ENCODE results near the gene PMM2. TPM values are rescaled to one million over a fixed set of nuclear protein-coding genes. Genes with fewer than 3 reads are reported as not detected.

Gene PMM2
- total RNA-seq, 2 donors from 2014 or later, result 22.9 to 59.3 TPM

DNA sequence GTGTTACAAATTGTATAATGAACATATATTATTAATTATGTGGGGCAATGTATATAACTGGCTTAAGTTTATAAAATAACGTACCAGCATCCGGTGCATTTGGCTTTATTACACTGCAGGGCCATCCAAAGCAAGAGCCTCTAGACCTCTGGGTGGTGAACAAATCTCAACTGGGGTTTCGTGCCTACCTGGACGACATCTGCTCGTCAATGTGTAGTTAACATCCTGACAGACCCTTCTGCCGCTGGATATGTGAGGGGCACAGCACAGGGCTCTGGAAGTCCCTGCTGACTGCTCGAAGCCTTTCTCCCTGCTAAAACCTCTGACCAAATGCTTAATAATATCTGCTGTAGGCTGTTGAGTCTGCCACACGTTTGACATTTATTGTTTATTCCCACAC is 2.5 kb upstream of the PMM2 start:
- ATAC-seq (ENCODE audit: insufficient number of reproducible peaks, low FRiP score, low read depth), result no peak
- TF ChIP-seq, protein P1, sequence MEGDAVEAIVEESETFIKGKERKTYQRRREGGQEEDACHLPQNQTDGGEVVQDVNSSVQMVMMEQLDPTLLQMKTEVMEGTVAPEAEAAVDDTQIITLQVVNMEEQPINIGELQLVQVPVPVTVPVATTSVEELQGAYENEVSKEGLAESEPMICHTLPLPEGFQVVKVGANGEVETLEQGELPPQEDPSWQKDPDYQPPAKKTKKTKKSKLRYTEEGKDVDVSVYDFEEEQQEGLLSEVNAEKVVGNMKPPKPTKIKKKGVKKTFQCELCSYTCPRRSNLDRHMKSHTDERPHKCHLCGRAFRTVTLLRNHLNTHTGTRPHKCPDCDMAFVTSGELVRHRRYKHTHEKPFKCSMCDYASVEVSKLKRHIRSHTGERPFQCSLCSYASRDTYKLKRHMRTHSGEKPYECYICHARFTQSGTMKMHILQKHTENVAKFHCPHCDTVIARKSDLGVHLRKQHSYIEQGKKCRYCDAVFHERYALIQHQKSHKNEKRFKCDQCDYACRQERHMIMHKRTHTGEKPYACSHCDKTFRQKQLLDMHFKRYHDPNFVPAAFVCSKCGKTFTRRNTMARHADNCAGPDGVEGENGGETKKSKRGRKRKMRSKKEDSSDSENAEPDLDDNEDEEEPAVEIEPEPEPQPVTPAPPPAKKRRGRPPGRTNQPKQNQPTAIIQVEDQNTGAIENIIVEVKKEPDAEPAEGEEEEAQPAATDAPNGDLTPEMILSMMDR (IDR thresholded peaks at IDR 0.05), result no peak

DNA sequence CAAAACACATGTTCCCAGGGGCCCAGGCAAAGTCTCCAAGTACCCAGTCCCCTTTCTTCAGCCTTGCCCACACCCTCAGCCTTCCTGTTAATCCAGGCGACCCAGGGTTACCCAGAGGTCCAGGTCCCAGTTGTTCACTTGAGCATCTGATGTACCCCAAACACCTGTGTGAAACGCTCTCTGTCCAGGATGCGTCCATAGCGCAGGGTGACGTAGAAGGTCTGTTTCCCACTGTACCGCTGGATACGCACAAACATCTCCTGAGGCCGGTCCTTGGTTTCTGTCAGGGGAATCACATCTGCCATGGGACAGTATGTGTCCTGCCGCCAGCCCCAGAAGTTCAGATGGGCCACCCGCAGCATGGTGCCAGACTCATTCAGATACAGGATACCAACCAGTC is 1.8 kb upstream of the PMM2 start:
- no peak for DNase-seq (ENCODE audit: low spot score)
- Histone ChIP-seq H3K4me3 (no peak overlapping the region), H3K27ac (no peak overlapping the region), H3K36me3 (no peaks in the 10 kb centered on the region), H3K9me3 (no peaks in the 10 kb centered on the region), H3K27me3 (replicated peaks; ENCODE audit: insufficient read depth) (no peaks in the 10 kb centered on the region), H3K4me1 (ENCODE audit: control insufficient read depth in 1 of 2, low read depth in 2 of 2) (peaks cover 20 to 36% of the 10 kb centered on the region in 2 donors)
- TF ChIP-seq, protein P1 (IDR thresholded peaks at IDR 0.05), result no peak
- no peak for ATAC-seq (ENCODE audit: insufficient number of reproducible peaks, low FRiP score, low read depth)

More for the DNA sequence above, 2.5 kb upstream of the PMM2 start:
- Histone ChIP-seq H3K4me1 (ENCODE audit: control insufficient read depth in 1 of 2, low read depth in 2 of 2) (peaks cover 20 to 30% of the 10 kb centered on the region in 2 donors), H3K9me3 (no peaks in the 10 kb centered on the region), H3K27me3 (replicated peaks; ENCODE audit: insufficient read depth) (no peaks in the 10 kb centered on the region), H3K4me3 (no peak overlapping the region), H3K36me3 (no peaks in the 10 kb centered on the region), H3K27ac (no peak overlapping the region)
- no peak for DNase-seq (ENCODE audit: low spot score)

DNA sequence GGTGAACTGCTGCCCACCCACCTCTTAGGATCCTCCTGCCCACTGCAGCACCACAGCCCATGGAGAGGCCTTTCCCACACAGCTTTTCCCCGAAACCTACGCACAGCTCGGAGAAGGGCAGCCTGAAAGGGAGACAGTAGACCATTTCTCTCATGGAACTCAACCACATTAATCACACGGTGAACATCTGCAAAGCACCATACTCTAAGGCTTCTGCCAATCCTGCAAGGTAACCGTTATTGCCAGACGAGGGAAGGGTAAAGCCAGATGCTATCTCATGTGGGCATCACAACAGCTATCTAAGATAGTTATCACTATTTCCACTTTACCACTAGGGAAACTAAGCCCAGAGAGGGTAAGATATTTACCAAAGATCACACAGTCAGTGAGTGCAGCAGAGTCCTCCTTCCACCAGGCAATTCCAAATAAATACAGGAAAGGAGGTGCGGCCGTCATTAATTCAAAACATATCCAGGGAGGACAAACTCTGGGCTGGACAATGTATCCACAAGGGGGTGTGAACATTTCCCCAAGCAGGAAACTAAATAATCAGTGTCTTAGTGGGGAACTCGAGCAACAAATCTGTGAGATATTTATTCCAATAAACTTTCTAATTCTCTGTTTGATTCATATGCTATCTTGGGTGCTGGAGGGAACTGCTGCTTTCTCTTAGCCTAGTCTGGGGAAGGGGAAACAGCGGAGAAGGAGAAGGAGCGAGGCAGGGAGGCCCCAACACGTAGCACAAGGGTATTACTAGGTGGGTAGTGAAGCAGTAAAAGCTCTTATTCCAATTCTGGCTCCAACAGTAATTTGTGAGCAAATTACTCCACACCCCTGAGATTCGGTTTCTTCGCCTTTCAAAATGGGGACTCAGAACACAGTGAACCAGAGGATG is 923 bp upstream of the PMM2 start:
- DNase-seq (ENCODE audit: low spot score), result no peak
- Histone ChIP-seq H3K9me3 (no peaks in the 10 kb centered on the region), H3K27me3 (replicated peaks; ENCODE audit: insufficient read depth) (no peaks in the 10 kb centered on the region), H3K4me1 (ENCODE audit: control insufficient read depth in 1 of 2, low read depth in 2 of 2) (peaks cover 20 to 41% of the 10 kb centered on the region in 2 donors), H3K36me3 (peaks cover 1% of the 10 kb centered on the region), H3K4me3 (peak overlapping the region; percentile 95), H3K27ac (peak overlapping the region; percentile 46 to 69)
- no peak for ATAC-seq (ENCODE audit: insufficient number of reproducible peaks, low FRiP score, low read depth)
- TF ChIP-seq, protein P1 (IDR thresholded peaks at IDR 0.05), result no peak

DNA sequence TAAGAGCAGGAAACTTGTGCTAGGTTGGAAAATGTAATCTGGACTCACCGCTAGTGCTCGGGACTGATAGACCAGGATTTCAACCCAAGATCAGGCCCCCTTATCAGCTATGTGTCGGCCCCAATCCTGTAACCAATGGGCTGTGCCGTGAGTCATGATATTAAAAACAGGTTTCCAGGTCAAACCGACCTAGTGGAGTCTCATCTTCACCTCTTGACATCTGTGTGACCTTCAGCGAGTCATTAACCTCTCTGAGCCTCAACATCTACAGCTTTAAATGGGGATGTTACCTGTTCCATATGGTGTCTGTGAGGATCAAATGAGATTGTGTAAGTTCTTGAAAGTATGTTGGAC is 512 bp downstream of the PMM2 start:
- TF ChIP-seq, protein P1 (IDR thresholded peaks at IDR 0.05), result no peak
- Histone ChIP-seq H3K4me1 (ENCODE audit: control insufficient read depth in 1 of 2, low read depth in 2 of 2) (peaks cover 20 to 41% of the 10 kb centered on the region in 2 donors), H3K9me3 (no peaks in the 10 kb centered on the region), H3K4me3 (peak overlapping the region; percentile 95), H3K36me3 (peaks cover 12% of the 10 kb centered on the region), H3K27me3 (replicated peaks; ENCODE audit: insufficient read depth) (no peaks in the 10 kb centered on the region), H3K27ac (peak overlapping the region; percentile 69 to 78)
- no peak for ATAC-seq (ENCODE audit: insufficient number of reproducible peaks, low FRiP score, low read depth)
- no peak for DNase-seq (ENCODE audit: low spot score)

DNA sequence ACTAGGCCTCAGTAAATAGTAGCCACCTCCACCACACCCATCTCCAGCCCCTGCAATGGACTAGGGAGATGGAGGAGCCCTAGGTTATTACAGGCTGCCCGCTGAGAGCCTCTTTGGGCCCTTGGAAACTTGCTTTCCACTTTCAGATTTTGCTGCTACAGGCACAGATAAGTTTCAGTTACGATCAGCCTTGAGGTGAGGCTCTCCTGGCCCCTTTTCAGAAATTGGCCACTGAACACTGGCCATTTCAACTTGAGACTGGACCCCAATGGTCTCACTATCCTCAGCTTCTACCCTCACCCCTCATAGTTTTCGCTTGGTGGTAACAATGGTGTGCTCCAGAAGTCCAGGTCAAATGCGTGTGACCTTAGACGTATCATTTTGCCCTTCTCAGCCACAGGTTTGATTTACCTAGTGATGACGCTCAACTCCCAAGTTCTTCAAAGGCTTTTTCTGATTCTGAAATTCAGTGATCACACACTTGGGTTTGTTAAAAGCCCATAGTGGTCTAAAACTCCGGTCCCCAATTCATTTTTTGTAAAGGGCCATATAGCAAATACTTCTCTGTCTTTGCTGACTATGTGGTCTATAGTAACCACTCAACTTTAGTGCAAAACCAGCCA is 1.0 kb downstream of the PMM2 start:
- Histone ChIP-seq H3K9me3 (no peaks in the 10 kb centered on the region), H3K4me1 (ENCODE audit: control insufficient read depth in 1 of 2, low read depth in 2 of 2) (peaks cover 20 to 41% of the 10 kb centered on the region in 2 donors)
- ATAC-seq (ENCODE audit: insufficient number of reproducible peaks, low FRiP score, low read depth), result no peak

More for the DNA sequence above, 1.0 kb downstream of the PMM2 start:
- peaks cover 15% of the 10 kb centered on the region for H3K36me3 ChIP-seq
- no peaks in the 10 kb centered on the region for H3K27me3 ChIP-seq (replicated peaks; ENCODE audit: insufficient read depth)
- TF ChIP-seq, protein P1 (IDR thresholded peaks at IDR 0.05), result no peak
- peak overlapping the region; percentile 5 to 69 for H3K27ac ChIP-seq
- DNase-seq (ENCODE audit: low spot score), result no peak
- peak overlapping the region; percentile 95 for H3K4me3 ChIP-seq

Data from thoracic aorta (tissue), 2 donors.